GM23248 (cell line): ENCODE data around the gene SLC12A6. TPM values are rescaled to one million over a fixed set of nuclear protein-coding genes. Genes with fewer than 3 reads are reported as not detected.

ENCODE experiments used
- DNase-seq: peaks from one replicate; pipeline ENCODE4 v3.0.0-alpha.2; 2015
- H2AFZ ChIP-seq: fragments of 200-600 bp; sonication (generic); 2 replicates; pipeline ENCODE4 v1.6.1; 2016; ENCODE audit warnings: antibody characterized with exemption
- H3F3A ChIP-seq: fragments of 200-600 bp; sonication (generic); 2 replicates; pipeline ENCODE4 v1.6.1; 2016; ENCODE audit warnings: mild to moderate bottlenecking, antibody characterized with exemption, mixed run types; ENCODE audit not compliant: insufficient read depth
- H3K27ac ChIP-seq: fragments of 200-600 bp; sonication (generic); 2 replicates; pipeline ENCODE4 v1.5.1; 2016; ENCODE audit warnings: mild to moderate bottlenecking
- H3K27me3 ChIP-seq: fragments of 200-600 bp; sonication (generic); replicated peaks from 2 replicates; pipeline ENCODE4 v1.6.1; 2016; ENCODE audit warnings: mild to moderate bottlenecking; ENCODE audit not compliant: insufficient read depth
- H3K36me3 ChIP-seq: fragments of 200-600 bp; sonication (generic); 2 replicates; pipeline ENCODE4 v1.6.1; 2016; ENCODE audit warnings: low read depth, mild to moderate bottlenecking
- H3K4me1 ChIP-seq: fragments of 200-600 bp; sonication (generic); 2 replicates; pipeline ENCODE4 v1.6.1; 2016; ENCODE audit warnings: mild to moderate bottlenecking; ENCODE audit not compliant: insufficient read depth
- H3K4me2 ChIP-seq: fragments of 200-600 bp; sonication (generic); one replicate; pipeline ENCODE4 v1.6.1; 2016; ENCODE audit warnings: mild to moderate bottlenecking; ENCODE audit not compliant: unreplicated experiment
- H3K4me3 ChIP-seq: fragments of 200-600 bp; sonication (generic); 2 replicates; pipeline ENCODE4 v1.5.1; 2016; ENCODE audit warnings: mild to moderate bottlenecking
- H3K79me2 ChIP-seq: fragments of 200-600 bp; sonication (generic); 2 replicates; pipeline ENCODE4 v1.6.1; 2016; ENCODE audit warnings: mild to moderate bottlenecking; ENCODE audit not compliant: insufficient read depth
- H3K9ac ChIP-seq: fragments of 200-600 bp; sonication (generic); 2 replicates; pipeline ENCODE4 v1.6.1; 2016; ENCODE audit warnings: mild to moderate bottlenecking
- H3K9me2 ChIP-seq: fragments of 200-600 bp; sonication (generic); 2 replicates; pipeline ENCODE4 v1.6.1; 2016; ENCODE audit warnings: mixed run types, mild to moderate bottlenecking, moderate library complexity; ENCODE audit not compliant: insufficient read depth
- H3K9me3 ChIP-seq: fragments of 200-600 bp; sonication (generic); one replicate; pipeline ENCODE4 v1.6.1; 2017; ENCODE audit warnings: low read depth
- H4K20me1 ChIP-seq: fragments of 200-600 bp; sonication (generic); 2 replicates; pipeline ENCODE4 v1.6.0; 2016; ENCODE audit not compliant: insufficient read depth
- EZH2 ChIP-seq: fragments of 200-600 bp; sonication (generic); IDR thresholded peaks from 2 replicates; pipeline ENCODE4 v1.6.1; 2018; ENCODE audit warnings: antibody characterized with exemption, mild to moderate bottlenecking; ENCODE audit not compliant: insufficient read depth, poor library complexity, severe bottlenecking
- EZH2phosphoT487 ChIP-seq: fragments of 200-600 bp; sonication (generic); IDR thresholded peaks from 2 replicates; pipeline ENCODE4 v1.6.1; 2018; ENCODE audit warnings: antibody characterized with exemption, moderate library complexity, mild to moderate bottlenecking, low read depth; ENCODE audit not compliant: insufficient read depth
- WGBS, 2 experiments: methylation state at CpG; one replicate each; pipeline ENCODE4 v1.1.6; 2015 to 2017; ENCODE audit warnings: low lambda C conversion rate in 2 of 2, low coverage in 1 of 2; ENCODE audit errors: missing lambda C conversion rate in 2 of 2; 5-methylcytosine and 5-hydroxymethylcytosine counted together
- in situ Hi-C: fragments of 300-500 bp; cut with MboI; formaldehyde crosslinking; loops from 2 replicates; pipeline ENCODE4 v1.15.0; 2020
- polyA plus RNA-seq: library from polyadenylated mRNA; unstranded; fragments of >200 nt; fragmentation: Nextera tagmentation; extraction: Ambion mirVana; gene quantifications from 2 replicates; pipeline ENCODE4 v1.2.1, GENCODE V29; 2016
- total RNA-seq: library from RNA; depleted of rRNA; stranded (reverse); fragments of >200 nt; shearing (Covaris generic); gene quantifications from 2 replicates; pipeline ENCODE4 v1.2.3, GENCODE V29; 2014

Gene SLC12A6
- total and polyA plus RNA-seq, 2 experiments from 2014 or later = 4.3 to 19.2 TPM

GRCh38 chr15:34324933-34325332 is 12.6 kb downstream of the SLC12A6 start:
- Histone ChIP-seq H3K4me3 (no peak overlapping the region), H3K36me3 (no peaks in the 10 kb centered on the region), H2AFZ (no peak overlapping the region), H4K20me1 (no peaks in the 10 kb centered on the region), H3K27ac (no peak overlapping the region), H3K9me3 (no peaks in the 10 kb centered on the region), H3F3A (no peaks in the 10 kb centered on the region), H3K27me3 (no peaks in the 10 kb centered on the region), H3K4me1 (no peaks in the 10 kb centered on the region), H3K9ac (no peak overlapping the region), H3K4me2 (no peak overlapping the region), H3K9me2 (no peaks in the 10 kb centered on the region), H3K79me2 (peaks cover 26% of the 10 kb centered on the region)
- in situ Hi-C loops = no loop called here
- DNase-seq = no peak
- WGBS, 2 experiments = 93 to 98% methylated on average over 1 of the region's 1 CpG
- TF ChIP-seq EZH2phosphoT487 = no peak
- no peak for TF ChIP-seq EZH2

DNA sequence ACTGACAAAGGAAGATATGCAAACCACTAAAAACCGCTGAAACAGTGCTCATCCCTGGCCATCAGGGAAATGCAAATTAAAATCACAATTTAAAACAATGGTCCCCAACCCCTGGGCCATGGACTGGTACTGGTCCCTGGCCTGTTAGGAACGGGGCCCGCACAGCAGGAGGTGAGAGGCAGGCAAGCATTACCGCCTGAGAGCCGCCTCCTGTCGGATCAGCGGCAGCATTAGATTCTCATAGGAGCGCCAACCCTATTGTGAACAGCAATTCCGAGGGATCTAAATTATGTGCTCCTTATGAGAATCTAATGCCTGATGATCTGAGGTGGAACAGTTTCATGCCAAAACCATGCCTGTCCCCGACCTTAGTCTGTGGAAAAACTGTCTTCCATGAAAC is 14.4 kb downstream of the SLC12A6 start:
- no peak overlapping the region for H3K4me3 ChIP-seq
- in situ Hi-C loops = no loop called here
- H3K9me3 ChIP-seq = no peaks in the 10 kb centered on the region
- H3K36me3 ChIP-seq = no peaks in the 10 kb centered on the region
- H3K79me2 ChIP-seq = peaks cover 25% of the 10 kb centered on the region
- no peaks in the 10 kb centered on the region for H4K20me1 ChIP-seq
- no peaks in the 10 kb centered on the region for H3K4me1 ChIP-seq
- H3K9me2 ChIP-seq = no peaks in the 10 kb centered on the region
- H3K4me2 ChIP-seq = no peak overlapping the region
- no peak overlapping the region for H3K27ac ChIP-seq
- DNase-seq = no peak
- WGBS, 2 experiments = 86 to 90% methylated on average over 10 of the region's 10 CpGs
- no peaks in the 10 kb centered on the region for H3K27me3 ChIP-seq
- no peak overlapping the region for H2AFZ ChIP-seq
- H3K9ac ChIP-seq = no peak overlapping the region
- H3F3A ChIP-seq = no peaks in the 10 kb centered on the region
- TF ChIP-seq EZH2phosphoT487 (no peak), EZH2 (no peak)

DNA sequence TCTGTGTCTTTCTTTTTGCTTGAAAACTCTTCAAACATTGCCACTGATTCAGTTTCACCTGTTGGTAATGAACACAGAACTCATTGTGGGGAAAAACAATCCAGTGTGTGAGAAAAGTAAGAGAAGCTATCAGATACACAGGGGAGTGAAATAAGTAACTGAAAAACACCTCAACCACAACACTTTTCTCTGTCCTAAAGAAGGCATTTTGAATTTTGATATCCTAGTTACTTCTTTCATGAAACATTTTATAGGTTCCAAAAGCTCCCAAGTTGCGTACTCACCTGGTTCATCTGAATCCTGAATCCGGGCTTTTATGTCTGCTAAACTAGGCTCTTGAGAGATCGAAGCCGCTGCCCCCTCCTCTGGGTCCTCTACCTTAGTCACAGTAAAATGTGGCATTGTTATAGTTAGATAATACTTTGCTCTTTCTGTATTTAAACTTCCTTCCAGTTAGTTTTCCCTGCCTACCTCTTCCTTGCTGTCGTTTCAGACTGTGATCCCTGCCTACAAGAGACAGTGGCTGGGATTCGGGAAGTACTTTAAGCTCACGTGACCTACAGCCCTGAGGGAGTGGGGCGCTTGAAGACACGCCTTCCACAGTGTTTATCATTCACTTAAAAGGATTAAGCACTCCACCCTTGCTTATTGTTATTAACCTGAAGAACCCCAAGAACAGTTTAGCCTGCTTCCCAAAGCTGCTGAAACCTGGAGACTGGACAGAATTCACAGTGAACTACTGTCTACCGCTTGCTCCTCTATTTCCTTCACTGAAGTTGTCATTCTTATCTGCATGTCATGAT is 19.1 kb downstream of the SLC12A6 start:
- Histone ChIP-seq H2AFZ (peak overlapping the region; percentile 89), H3K9me3 (no peaks in the 10 kb centered on the region), H3F3A (no peaks in the 10 kb centered on the region), H3K4me1 (0 out of 2 replicates have a peak, but pooled peaks cover 17% of the 10 kb centered on the region), H3K9ac (peak overlapping the region; percentile 78), H3K9me2 (no peaks in the 10 kb centered on the region), H3K4me2 (peak overlapping the region; percentile 83), H4K20me1 (no peaks in the 10 kb centered on the region), H3K27me3 (no peaks in the 10 kb centered on the region), H3K4me3 (peak overlapping the region; percentile 77), H3K79me2 (peaks cover 45% of the 10 kb centered on the region), H3K27ac (peak overlapping the region; percentile 33), H3K36me3 (no peaks in the 10 kb centered on the region)
- WGBS, 2 experiments = 3 to 4% methylated on average over 10 of the region's 10 CpGs
- DNase-seq = peak; percentile 88
- TF ChIP-seq EZH2phosphoT487 = no peak
- no peak for TF ChIP-seq EZH2
- in situ Hi-C loops = no loop called here

- in situ Hi-C loops = no loop called here
- Histone ChIP-seq H3K9ac (no peak overlapping the region), H3K36me3 (no peaks in the 10 kb centered on the region), H3K4me1 (0 out of 2 replicates have a peak, but pooled peaks cover 17% of the 10 kb centered on the region), H3K4me2 (no peak overlapping the region), H3K79me2 (peaks cover 50% of the 10 kb centered on the region), H2AFZ (no peak overlapping the region), H3K4me3 (no peak overlapping the region), H3F3A (no peaks in the 10 kb centered on the region), H3K27me3 (no peaks in the 10 kb centered on the region), H4K20me1 (no peaks in the 10 kb centered on the region), H3K27ac (no peak overlapping the region), H3K9me2 (no peaks in the 10 kb centered on the region), H3K9me3 (no peaks in the 10 kb centered on the region)
- TF ChIP-seq EZH2 (no peak), EZH2phosphoT487 (no peak)
- 56 to 65% methylated on average over 3 of the region's 3 CpGs for WGBS, 2 experiments
- peak; percentile 51 for DNase-seq
Measured at GRCh38 chr15:34314491-34315490, 22.8 kb downstream of the SLC12A6 start.
